Cerebellar cortex (tissue), 1 donor: ENCODE results near the gene OVOL1.
"Not testable (repeated sequence)": the region's sequence is repeated elsewhere in the genome, so short reads cannot be mapped to it uniquely, and the experiment has no call there.

ENCODE experiments used
- DNase-seq: peaks from one replicate; pipeline ENCODE4 v3.0.0-alpha.2; 2015; ENCODE audit warnings: low spot score

The OVOL1 gene

DNA sequence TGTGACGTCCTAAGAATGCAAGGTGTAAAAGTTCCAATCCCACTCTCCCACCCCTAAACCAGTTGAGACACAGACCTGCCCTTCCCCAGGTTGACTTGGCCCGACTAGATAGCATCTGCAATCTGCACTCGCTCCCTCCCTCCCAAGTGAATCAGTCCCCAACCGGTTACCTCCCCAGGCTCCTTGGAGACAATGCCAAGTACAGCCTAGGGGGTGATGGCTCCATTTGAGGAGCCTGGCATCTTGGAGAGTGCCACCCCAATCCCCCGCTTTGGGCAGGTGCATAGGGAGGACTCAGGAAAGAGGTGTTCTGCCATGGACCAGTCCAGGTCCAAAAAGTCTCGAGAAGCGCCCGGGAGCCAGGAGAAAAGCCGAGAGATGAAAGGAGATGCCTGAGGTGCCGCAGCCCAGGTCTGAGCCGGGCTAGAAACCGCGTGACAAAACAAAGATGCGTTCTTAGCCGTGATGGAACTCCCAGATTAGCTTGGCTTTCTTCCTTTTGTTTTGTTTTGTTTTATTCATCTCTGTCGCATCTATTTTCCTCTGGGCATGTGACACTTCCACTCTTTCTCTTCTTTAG lies 28.2 kb downstream of the OVOL1 start:
- DNase-seq: no peak

GRCh38 chr11:65816696-65817095 lies 29.8 kb downstream of the OVOL1 start:
- DNase-seq: no peak

- peak; percentile 22 for DNase-seq
These were observed 30.5 kb downstream of the OVOL1 start for GRCh38 chr11:65817312-65817834.

- peak; percentile 86 for DNase-seq
These were observed 31.2 kb downstream of the OVOL1 start for GRCh38 chr11:65817835-65818680.

GRCh38 chr11:65821107-65821506 lies 34.2 kb downstream of the OVOL1 start:
- DNase-seq: no peak

- no peak for DNase-seq
These were observed 36.1 kb downstream of the OVOL1 start for GRCh38 chr11:65822776-65823528.

DNA sequence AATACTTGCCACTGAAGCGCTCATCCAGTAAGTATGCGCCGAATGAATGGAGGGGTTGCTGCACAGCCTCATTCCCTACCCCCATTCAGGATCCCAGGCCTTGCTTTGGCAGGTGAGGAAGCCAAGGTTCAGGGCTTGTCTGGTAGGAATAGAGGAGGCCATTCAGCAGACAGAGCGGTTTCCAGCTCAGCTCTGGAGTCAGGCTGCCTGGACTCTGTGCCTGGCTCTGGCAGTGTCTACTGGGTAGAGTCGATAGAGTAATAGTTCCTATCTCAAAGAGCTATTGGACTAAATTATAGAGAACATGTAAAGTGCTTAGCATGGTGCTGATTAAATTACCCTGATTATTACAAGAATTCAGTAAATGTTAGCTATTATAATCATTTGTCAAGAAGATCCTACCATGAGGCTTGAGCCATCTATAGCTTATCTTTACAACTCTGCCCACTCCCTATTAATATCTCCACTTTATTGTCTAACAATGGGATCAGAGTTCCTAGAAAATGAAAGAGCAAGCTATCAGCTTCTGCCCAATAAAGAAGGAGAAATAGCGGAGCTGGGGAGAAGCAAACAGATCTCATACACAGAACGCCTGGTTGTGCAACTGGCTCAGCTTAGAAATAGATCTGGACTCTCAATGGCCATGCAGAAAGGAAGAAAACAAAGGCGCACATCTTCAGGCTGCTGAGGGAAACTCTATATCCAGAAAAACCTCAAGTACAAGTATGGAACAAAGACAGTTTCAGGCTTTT lies 40.3 kb downstream of the OVOL1 start:
- no peak for DNase-seq

DNA sequence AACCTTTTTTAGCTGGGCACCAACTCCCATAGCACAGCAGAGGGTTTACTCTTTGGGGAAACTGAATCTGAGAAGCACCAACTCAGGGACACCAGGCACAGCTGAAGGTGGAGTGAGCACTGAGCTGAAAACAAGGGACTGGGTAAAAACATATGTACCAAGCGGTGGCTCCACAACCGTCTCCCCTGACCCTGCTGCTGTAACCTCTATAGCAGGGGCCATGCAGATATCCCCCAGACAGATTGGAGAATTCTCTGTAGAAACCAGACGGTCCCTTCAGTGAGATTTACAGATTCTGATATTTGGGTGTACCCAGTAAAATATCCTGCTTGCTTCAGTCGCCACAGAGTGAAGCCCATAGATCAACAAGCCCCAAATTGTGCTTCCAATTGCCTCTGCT lies 42.6 kb downstream of the OVOL1 start:
- DNase-seq: no peak

DNA sequence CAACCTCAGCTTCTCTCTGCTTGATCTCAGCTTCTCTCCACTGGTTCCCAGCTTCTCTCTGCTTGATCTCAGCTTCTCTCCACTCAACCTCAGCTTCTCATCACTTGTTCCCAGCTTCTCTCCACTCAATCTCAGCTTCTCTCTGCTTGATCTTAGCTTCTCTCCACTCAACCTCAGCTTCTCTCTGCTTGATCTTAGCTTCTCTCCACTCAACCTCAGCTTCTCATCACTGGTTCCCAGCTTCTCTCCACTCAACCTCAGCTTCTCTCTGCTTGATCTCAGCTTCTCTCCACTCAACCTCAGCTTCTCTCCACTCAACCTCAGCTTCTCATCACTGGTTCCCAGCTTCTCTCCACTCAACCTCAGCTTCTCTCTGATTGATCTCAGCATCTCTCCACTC lies 45.4 kb downstream of the OVOL1 start:
- not testable (repeated sequence) for DNase-seq

DNA sequence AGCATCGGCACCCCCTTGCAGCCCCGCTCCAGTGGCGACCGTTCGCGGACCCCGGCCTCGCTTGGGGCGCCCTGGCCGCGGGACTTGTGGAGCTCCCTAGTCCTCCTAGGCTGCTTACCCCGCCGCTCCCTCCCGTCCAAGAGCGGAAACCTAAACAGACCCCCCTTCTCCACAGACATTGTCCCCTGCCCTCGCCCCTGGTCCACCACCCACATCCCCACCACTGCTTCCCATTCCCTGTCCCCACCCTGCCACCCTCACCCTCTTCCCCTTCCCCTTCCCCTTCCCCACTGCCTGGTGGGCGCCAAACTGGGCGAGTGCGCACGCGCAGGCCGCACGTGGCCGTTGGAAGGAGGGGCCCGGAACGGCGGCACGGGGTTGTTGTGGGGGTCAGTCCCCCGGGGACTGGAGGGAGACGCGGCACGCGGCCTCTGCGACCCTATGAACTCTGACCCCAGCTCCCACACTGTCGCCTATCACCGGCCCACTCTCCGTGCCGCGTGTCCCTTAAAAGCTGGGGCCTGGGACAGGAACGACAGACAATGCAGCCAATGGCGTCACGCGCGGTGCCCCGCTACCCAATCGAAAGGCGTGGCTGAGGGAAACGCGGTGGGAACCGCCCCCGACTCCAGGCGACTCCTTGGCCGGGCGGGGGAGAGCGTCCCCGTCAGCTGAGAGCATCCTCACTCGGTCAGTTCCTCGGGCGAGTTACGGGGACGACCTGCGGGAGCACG lies 46.6 kb downstream of the OVOL1 start, which contains the start of gene SNX32:
Gene SNX32, plus strand, starts transcription at position 667 of the 734 bp plus-strand sequence. CDS start 103 bp downstream, outside the sequence.
- peak; percentile 94 for DNase-seq

- no peak for DNase-seq
These were observed 47.3 kb downstream of the OVOL1 start for GRCh38 chr11:65834202-65834601.

GRCh38 chr11:65842144-65842543 lies 55.3 kb downstream of the OVOL1 start:
- DNase-seq: no peak

DNA sequence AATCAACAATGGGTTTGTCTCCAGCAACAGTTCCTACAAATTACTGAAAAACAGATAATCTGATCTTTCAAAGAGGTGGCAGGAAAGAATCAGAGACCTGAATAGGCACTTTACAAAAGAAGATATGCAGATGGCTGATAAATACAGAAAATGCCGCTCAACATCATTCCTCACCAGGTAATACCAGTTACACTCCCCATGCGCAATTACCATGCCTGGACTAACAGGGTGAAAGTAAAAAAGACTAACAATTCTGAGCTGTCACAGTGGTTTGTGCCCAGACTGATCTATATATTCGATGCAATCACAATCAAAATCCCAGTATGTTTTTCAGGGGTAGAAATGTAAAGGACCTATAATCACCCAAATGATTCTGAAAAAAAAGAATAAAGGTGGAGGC lies 56.9 kb downstream of the OVOL1 start:
- no peak for DNase-seq

- DNase-seq: no peak
These were observed 57.5 kb downstream of the OVOL1 start for GRCh38 chr11:65844231-65844872.
